Measurements from ENCODE around the gene CGAS.

Gene CGAS

GRCh38 chr6:73382462-73383113 is 69.5 kb downstream of the CGAS start:
- no peak for TF ChIP-seq GATA3 (IDR thresholded peaks at IDR 0.05; ENCODE audit: low read depth, low read length)
- TF ChIP-seq GATA2 (IDR thresholded peaks at IDR 0.05; ENCODE audit: low read depth, low read length): no peak

GRCh38 chr6:73377225-73377624 is 74.9 kb downstream of the CGAS start:
- TF ChIP-seq GATA2 (IDR thresholded peaks at IDR 0.05; ENCODE audit: low read depth, low read length): no peak
- TF ChIP-seq GATA3 (IDR thresholded peaks at IDR 0.05; ENCODE audit: low read depth, low read length): no peak

- TF ChIP-seq GATA3 (IDR thresholded peaks at IDR 0.05; ENCODE audit: low read depth, low read length) (no peak), GATA2 (IDR thresholded peaks at IDR 0.05; ENCODE audit: low read depth, low read length) (no peak)
Observed at GRCh38 chr6:73375216-73375615, 76.9 kb downstream of the CGAS start.

Measured in SH-SY5Y (cell line).